NCI-H2227 (cell line): ENCODE measurements around the gene ADK.
"Not testable (repeated sequence)": the region's sequence is repeated elsewhere in the genome, so short reads cannot be mapped to it uniquely, and the experiment has no call there.

Experiments used
- DNase-seq: peaks from one replicate; lab custom pipeline; 2025; ENCODE audit not compliant: unreplicated experiment; lab: John Stamatoyannopoulos, UW

Gene ADK

DNA sequence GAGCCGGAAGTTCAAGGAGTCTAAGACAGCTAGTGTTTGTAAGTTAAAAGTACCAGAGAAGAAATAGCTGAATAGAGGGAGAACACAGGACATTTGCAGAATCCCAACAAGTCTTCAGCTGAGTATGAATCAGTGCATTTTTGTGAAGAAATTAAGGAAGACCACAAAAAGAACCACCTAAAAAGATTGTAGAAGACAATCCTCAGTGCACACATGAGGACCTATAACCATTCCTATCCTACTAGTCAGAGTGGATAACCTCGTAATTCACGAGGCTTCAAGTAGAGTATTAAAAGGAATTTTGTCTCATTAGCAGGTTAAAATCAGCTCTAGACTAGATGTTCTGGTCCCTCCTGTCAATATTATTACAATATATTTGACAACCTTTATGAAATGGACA lies 380.0 kb downstream of the ADK start:
- no peak for DNase-seq

DNA sequence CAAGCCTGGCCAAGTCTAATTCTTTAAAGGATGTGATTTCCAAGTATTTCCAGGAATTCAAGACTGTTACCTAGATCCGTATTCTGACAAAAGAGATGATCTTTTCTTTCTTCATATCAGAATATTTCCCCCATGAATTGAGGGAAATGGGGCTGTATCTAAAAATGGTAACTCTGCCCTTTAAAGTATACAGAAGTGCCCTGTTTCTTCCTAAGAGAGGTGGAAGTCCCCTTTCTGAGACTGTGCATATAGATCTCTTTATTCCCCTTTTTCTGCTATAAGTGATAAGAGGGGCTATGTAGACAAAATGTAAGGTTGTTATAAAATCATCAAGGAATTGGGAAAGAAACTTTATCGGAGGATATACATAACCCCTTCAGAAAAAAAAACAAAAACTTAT lies 388.3 kb downstream of the ADK start:
- DNase-seq, result no peak

DNA sequence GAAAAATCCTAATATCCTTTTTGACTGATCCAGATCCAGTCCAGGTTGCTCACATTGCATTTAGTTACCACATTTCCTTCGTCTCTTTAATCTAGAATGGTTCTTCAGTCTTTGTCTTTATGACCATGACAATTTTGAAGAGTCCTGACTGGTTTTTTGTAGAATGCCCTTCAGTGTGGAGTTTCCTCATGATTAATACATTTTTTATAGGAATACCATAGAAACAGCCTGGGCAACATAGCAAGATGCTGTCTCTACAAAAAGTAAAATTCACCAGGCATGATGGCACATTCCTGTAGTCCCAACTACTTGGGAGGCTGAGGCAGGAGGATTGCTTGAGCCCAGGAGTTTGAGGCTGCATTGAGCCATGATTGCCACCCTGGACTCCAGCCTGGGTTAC lies 390.4 kb downstream of the ADK start:
- DNase-seq, result no peak

DNA sequence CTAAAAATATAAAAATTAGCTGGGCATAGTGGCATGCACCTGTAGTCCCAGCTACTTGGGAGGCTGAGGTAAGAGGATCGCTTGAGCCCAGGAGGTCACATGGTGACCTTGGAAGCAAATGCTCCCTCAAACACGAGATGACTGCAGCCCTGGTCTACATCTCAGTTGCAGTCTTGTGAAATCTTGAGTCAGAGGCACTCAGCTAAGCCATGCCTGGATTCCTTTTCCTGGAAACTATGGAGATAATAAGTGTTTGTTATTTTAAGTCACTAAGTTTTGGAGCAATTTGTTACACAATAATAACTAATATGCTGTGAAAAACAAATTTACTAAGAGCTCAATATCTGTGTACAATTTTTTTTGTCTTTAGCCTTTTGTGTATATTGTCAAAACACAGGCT lies 391.1 kb downstream of the ADK start:
- DNase-seq, result no peak

DNA sequence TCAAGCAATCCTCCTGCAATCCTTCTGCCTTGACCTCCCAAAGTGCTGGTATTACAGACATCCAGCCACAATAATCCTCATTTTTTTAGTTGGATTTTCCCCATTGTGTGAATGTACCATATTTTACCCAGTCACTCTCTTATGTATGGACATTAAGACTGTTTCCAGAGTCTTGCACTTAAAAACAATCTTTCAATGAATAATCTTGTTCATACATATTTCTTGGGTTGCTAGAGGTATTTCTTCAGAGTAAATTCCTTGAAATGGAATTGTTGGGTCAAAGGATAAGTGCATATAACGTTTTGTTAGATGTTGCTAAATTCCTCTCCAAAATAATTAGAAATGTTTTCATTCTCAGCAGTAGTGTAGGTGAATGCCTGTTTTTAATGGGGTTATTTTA lies 392.3 kb downstream of the ADK start:
- DNase-seq, result no peak

DNA sequence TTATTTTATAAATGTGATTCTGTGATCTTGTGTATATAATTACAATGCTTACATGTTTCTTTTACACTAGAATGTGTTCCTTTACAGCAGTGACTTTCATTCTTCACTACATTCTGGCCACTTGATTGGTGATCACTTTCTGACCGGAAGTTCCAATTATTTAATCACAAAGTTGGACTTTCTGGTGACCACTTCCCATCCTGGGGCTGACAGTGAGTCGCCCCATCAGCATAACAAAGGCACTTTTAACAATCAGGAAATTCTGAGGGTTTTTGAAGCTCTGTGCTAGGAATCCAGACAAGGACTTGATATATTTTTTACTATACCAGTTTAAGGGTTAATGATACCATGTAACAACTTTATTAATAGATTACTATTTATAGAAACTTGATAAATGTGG lies 393.1 kb downstream of the ADK start:
- DNase-seq, result no peak

DNA sequence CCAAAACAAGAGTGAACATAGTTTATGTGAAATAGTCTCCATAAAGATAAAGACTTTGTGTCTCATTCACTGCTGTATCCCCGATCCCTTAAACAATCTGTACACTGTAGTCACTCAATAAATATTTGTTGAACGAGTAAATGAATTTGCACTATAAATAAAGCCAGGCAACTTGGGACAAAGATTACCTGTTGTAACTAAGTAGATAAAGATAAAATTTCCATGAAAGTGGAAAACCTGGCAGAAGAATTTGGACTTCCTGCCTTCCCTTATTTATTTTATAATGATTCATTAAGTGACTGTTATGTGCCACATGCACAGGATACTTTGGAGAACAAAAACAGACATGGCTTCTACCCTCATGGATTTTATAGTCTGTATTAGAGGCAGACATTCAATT lies 397.7 kb downstream of the ADK start:
- no peak for DNase-seq

DNA sequence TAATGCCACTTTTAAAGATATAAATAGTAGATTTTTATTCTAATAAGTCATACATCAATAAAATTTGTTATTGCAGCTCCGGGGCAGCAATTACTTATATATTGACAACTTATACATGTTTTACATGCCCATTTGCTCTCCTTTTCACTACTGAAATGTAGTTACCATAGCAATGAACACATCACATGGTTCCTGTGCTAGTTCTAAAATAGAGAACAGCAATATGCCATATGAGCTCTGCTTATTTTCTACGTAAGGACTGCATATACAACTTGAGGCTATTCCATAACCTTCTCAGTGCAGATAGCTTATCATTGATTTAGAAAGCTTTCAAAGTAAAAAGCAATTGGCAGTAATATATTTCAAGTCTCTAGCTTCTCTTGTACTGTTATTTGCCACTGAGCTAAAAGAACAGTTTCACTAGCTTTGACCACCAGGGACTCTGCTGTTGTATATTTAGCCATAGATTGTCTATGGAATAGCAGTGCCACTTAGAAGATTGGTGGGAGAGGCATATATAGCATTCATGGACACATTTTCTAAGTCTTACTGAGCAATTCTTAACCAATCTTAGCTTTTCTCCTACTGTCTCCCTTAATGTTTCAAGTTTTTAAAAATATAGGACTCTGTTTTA lies 405.2 kb downstream of the ADK start:
- no peak for DNase-seq

DNA sequence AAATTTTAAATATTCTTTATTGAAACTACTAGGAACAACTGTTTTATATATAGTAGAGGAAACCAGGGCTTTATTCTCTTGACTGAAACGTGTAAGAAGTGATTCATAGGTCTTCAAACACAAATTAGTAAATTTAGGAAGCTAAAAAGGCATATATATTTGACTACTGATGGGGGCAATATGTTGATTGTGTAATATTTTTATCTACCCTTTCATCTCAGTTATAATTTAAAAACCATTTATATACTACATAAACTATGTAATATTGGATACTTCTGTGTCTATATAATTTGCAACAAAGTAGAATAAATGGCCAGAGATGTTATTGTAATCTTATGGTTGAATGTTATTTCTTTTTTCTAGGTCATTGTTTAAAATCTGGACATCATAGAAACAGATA lies 406.1 kb downstream of the ADK start:
- DNase-seq, result no peak

DNA sequence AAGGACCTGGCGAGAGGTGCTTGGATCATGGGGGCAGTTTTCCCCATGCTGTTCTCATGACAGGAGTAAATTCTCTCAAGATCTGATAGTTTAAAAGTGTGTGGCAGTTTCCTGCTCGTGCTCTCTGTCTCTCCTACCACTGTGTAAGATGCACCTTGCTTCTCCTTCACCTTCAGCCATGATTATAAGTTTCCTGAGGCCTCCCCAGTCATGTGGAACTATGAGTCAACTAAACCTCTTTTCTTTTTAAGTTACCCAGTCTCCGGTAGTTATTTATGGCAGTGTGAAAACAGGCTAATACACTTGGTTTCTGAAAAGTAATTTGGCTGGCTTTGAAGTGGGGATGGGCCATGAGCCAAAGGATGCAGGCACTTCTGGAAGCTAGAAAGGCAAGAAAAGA lies 407.4 kb downstream of the ADK start:
- DNase-seq, result no peak

DNA sequence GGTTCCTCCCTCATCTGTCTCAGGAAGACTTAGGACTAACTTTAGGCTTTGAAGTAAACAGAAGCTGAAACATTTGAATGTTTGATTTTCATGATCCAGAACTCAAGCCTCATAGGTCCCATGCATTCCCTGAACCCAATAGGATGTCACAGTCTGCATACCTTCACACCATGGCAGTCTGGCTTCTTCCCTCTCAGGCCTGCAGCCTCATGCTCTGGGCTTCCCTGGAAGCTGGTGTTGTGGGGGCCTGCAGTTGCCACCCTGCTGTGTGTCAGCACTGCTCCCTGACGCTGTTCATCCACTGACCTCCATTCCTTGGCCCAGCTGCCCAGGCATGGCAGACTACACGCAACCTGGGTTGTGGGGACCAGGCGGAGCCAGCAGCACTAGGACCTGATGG lies 407.9 kb downstream of the ADK start:
- no peak for DNase-seq

DNA sequence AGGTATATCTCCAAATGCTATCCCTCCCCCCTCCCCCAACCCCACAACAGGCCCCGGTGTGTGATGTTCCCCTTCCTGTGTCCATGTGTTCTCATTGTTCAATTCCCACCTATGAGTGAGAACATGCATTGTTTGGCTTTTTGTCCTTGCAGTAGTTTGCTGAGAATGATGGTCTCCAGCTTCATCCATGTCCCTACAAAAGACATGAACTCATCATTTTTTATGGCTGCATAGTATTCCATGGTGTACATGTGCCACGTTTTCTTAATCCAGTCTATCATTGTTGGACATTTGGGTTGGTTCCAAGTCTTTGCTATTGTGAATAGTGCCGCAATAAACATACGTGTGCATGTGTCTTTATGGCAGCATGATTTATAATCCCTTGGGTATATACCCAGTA lies 417.9 kb downstream of the ADK start:
- not testable (repeated sequence) for DNase-seq

DNA sequence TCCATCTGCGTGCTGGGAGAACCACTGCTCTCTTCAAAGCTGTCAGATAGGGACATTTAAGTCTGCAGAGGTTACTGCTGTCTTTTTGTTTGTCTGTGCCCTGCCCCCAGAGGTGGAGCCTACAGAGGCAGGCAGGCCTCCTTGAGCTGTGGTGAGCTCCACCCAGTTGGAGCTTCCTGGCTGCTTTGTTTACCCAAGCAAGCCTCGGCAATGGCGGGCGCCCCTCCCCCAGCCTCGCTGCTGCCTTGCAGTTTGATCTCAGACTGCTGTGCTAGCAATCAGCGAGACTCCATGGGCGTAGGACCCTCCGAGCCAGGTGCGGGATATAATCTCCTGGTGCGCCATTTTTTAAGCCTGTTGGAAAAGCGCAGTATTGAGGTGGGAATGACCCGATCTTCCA lies 422.5 kb downstream of the ADK start:
- not testable (repeated sequence) for DNase-seq

DNA sequence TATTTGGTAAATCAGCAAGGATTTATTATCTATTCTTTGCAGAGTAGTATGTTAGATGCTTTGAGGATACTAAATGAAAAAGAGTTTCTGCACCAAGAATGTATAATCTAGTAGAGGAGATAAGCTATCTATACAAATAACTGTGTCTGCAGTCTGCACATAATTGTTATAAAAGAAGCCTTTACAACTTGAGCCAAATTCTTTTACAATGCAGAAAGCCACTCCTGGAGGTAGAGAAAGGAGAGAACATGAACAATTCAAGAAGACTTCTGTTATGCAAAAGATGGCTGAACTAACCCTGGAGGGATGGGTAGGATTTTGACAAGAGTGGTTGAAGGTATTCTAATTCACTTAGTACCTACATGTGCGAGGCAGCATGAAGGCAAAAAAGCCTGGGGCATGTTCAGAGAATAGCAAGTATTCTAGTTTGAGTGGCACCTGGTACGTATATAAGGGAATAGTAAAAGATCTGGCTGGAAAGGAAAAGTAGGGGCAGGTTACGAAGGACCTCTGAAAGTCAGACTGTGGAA lies 424.2 kb downstream of the ADK start:
- DNase-seq, result no peak

DNA sequence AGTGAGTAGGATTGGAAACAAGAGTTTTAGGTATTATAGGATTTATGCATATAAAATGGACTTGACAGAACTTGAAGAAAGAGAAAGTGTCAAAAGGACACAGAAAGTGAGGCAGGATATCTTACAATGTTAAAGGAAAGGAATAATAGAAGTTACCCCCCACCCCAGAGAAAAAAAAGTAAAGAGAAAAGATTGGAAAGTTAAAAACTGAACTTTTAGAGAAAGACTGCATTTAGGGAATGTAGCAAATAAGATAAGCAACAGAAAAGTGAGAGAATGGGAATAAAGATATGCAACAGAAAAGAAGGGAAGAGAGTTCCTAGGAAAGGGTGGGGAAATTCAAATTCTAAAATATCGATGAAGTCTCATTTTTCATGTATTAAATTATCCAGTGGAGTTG lies 424.9 kb downstream of the ADK start:
- DNase-seq, result no peak

DNA sequence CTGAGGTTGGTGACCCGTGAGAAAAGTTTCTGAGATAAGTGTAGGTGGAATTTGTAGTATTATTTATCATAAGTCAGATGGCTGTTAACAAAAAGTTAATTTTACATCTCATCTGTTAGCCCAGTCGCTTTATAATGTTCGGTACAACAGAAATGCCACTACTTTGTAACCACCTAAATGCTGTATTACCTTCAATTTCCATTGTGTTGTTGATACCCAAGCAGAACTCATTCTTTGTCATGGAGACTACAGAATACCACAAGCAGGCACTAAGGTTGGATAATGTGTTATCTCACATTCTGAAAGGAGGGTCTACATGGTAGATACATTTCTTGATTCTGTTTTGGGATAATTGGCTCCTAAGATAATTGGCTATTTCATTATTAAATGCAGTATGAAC lies 425.6 kb downstream of the ADK start:
- no peak for DNase-seq

DNA sequence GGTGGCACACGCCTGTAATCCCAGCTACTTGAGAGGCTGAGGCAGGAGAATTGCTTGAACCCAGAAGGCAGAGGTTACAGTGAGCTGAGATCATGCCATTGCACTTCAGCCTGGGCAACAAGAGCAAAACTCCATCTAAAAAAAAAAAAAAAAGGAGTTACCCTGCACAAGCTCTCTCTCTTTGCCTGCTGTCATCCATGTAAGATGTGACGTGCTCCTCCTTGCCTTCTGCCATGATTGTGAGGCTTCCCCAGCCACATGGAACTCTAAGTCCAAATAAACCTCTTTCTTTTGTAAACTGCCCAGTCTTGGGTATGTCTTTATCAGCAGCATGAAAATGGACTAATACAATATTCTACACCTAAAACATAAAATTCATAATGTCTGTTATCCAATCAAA lies 429.4 kb downstream of the ADK start:
- DNase-seq, result not testable (repeated sequence)

DNA sequence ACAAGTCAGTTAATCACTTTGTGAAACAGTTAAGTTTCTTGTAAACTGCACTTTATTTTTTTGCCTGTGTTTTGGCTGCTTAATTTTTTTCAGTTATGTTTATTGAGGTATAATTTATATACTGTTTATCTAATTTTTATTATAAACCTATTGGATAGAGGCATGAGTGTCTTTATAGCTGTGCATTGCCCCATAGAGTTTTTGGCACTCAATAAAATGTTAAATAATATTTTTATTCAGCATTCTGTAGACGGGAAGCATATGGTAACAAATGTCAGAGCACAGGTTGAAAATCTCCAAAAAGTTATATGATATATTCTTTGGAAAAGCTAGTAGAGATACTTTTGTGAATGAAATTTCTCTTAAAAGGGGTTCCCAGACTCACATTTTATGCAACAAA lies 431.5 kb downstream of the ADK start:
- DNase-seq, result no peak

DNA sequence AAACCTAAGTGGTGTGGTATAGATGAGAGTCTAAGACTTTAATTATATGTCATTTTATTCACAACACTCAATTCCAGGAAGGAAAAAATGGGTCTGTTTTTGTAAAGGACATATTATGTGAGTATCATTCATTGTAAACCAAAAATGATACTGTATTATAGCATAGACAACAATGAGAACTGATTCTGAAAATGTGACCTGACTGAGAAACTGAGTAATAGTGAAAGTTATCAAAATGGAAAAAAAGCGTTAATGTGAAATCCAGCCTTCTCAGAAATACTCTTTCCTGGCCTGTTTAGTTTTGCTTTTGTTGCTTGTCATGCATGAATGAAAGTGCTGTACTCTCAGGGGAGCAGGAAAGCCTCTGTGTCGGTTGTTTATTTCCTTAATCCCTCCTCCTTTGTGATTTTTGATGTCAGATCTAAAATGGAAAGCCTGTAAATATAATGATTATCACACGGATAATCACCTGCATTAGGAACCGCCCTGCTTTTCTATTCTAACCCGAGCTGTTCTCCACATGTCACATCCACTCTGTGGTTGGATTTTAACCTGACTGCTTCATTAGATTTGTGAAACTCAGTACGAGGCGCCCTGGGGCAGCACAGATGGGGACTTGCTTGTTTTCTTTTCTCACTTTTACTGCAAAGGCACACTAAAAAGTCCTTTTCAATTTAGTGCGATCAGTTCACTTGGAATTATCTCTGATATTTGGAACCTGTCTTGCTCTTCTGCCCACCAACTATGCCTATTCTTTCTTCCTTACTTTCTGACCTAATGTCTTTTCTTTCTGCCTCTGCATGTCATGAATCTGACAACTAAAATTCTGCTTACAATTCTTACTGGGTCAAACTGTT lies 434.4 kb downstream of the ADK start:
- DNase-seq, result peak; percentile 65

DNA sequence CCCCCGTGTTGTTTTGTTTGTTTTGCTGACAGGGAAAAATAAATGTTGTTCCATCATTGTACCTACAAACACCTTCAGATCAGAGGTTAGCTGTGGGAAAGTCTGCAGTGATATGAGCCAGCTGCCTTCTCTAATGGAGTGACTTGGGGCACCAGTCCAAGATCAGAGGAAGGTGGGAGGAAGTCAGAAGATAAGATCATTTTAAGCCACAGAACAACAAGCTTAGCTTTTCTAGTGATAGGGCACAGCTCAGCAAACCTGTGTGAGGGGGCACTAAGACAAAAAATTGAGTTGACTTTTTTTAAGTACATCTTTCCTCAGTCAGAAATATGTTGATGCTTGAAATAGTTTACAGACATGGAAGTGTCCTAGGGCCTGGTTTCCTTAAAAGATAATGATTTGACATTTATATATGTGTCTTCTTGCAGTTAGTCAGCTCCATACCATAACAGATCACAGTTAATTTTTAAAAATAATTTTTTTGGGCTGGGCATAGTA lies 435.1 kb downstream of the ADK start:
- no peak for DNase-seq

DNA sequence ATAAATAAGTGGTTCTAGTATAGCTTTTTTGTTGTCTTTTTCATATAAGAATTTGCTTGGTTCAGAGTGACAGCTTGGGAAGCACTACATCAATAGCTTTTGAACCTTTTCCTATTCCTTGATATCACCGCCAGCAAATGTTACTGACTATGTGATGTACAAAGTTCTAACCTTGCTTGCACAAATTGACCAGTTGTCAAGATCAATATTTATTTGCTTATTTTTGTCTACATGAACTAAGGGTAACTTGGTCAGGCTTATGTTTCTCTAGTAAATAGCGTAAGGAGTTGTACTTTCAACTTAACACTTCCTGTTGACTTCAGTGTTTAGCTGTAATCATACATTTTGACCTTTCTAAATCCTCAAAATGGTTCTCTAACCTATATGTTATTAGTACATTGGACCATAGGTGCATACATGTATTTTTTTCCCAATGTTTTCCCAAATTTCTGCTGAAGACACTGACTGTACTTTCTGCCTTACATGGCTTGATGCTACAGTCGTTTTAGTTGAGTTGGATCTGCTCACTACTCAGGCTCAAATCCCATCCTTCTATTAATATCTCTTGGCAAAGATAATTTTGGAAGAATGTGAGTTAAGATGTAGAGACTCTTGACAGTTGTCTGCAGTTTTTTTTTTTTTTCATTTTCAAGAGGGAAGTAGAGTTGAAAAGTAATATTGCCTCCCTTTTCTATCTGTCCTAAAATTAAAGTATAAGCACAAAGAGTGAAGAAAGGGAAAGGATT lies 436.3 kb downstream of the ADK start:
- no peak for DNase-seq

DNA sequence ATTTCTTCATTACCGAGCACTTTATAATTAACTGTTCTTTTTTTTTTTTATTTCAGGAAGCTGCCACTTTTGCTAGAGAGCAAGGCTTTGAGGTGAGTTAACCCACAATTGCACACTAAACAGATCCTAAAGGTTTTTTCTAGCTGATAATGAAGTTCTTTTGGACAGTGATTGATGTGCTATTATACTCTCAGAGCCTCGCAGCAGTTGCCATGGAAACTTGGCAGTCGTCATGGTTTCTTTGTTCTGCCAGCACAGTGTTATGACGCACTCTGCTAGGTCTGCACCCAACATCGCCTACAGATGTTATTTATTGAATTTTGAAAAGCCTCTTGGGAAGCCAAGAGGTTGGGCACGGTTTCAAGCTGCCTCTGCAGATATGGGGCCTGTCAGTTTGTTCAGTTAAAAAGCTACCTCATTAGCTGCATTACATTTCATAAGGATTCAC lies 438.2 kb downstream of the ADK start:
- DNase-seq, result peak; percentile 96
